Esophagus squamous epithelium (tissue), 5 donors: Measurements from ENCODE around the gene ADAMTS12. TPM values are rescaled to one million over a fixed set of nuclear protein-coding genes. Genes with fewer than 3 reads are reported as not detected.

Source experiments
- DNase-seq: peaks from one replicate; lab custom pipeline; 2025; lab: John Stamatoyannopoulos, UW
- H3K27ac ChIP-seq, 4 donors: fragments of 200-600 bp; sonication (generic); one replicate each; pipeline ENCODE4 v1.5.1; 2016 to 2019; ENCODE audit warnings: mild to moderate bottlenecking in 1 of 4
- H3K27me3 ChIP-seq, 4 donors: fragments of 200-600 bp; sonication (generic); 1 replicate in 3 of 4; 2 replicates in 1 of 4; pipeline versions ENCODE4 v1.5.1 to v1.6.0; 2017 to 2021; ENCODE audit warnings: antibody characterized with exemption in 1 of 4
- H3K36me3 ChIP-seq, 3 donors: fragments of 200-600 bp; sonication (generic); one replicate each; pipeline ENCODE4 v1.5.1; 2016 to 2019
- H3K4me1 ChIP-seq, 3 donors: fragments of 200-600 bp; sonication (generic); one replicate each; pipeline ENCODE4 v1.5.1; 2017 to 2019
- H3K4me3 ChIP-seq, 4 donors: fragments of 200-600 bp; sonication (generic); 1 replicate in 3 of 4; 2 replicates in 1 of 4; pipeline ENCODE4 v1.5.1; 2016 to 2019; ENCODE audit warnings: mild to moderate bottlenecking in 2 of 4, moderate library complexity in 1 of 4
- H3K9me3 ChIP-seq, 3 donors: fragments of 200-600 bp; sonication (generic); one replicate each; pipeline ENCODE4 v1.5.1; 2016 to 2019
- POLR2A ChIP-seq, 4 donors: fragments of 450-650 bp; IDR thresholded peaks; one replicate each; pipeline ENCODE4 v1.6.1; 2017; ENCODE audit warnings: antibody characterized with exemption in 4 of 4, mild to moderate bottlenecking in 4 of 4, moderate library complexity in 3 of 4
- WGBS, 2 donors: methylation state at CpG; one replicate each; pipeline ENCODE4 v1.1.5; 2018; 5-methylcytosine and 5-hydroxymethylcytosine counted together
- intact Hi-C: fragments of 100-400 bp; cut with DNase I; formaldehyde crosslinking; loops from one replicate; pipeline ENCODE4 v1.15.0; 2022
- total RNA-seq, 4 donors: library from RNA; depleted of rRNA; stranded (reverse); fragments of >200 nt; gene quantifications; one replicate each; pipeline ENCODE4 v1.1.0, GENCODE V29; 2016
- TF ChIP-seq, protein P1 (sequence below), 6 experiments: fragments of 450-650 bp in 4 of 6; fragments of 200-600 bp in 2 of 6; sonication (generic) in 2 of 6; IDR thresholded peaks; one replicate each; pipeline ENCODE4 v1.5.1; 2016 to 2019; ENCODE audit warnings: antibody characterized with exemption in 6 of 6, mild to moderate bottlenecking in 4 of 6, moderate library complexity in 4 of 6
- donor health status: DM: yes; HTN: yes; CAD: no.

ADAMTS12 gene
- total RNA-seq, 4 donors from 2014 or later = 0.73 to 1.3 (median 0.76) TPM; not detected in 1

DNA sequence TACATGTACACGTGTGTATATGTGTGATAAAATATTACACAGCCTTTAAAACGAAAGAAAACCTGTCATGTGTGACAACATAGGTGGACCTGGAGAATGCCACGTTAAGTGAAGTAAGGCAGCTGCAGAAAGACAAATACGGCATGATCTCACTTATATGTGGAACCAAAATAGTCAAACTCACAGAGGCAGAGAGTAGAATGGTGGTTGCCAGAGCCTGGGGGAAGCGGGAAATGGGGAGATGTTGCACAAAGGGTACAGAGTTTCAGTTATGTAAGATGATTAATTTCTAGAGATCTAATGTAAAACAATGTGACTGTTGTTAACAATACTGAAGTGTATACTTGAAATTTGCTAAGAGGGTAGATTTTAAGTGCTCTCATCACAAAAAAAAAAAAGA is 34.8 kb downstream of the ADAMTS12 start:
- Histone ChIP-seq H3K4me3 (no peak overlapping the region), H3K36me3 (no peaks in the 10 kb centered on the region), H3K9me3 (no peaks in the 10 kb centered on the region), H3K27ac (no peak overlapping the region), H3K4me1 (peaks cover 0 to 15% (median 0%) of the 10 kb centered on the region in 3 donors), H3K27me3 (no peaks in the 10 kb centered on the region)
- DNase-seq = no peak
- intact Hi-C loops = no loop called here
- TF ChIP-seq, protein P1, sequence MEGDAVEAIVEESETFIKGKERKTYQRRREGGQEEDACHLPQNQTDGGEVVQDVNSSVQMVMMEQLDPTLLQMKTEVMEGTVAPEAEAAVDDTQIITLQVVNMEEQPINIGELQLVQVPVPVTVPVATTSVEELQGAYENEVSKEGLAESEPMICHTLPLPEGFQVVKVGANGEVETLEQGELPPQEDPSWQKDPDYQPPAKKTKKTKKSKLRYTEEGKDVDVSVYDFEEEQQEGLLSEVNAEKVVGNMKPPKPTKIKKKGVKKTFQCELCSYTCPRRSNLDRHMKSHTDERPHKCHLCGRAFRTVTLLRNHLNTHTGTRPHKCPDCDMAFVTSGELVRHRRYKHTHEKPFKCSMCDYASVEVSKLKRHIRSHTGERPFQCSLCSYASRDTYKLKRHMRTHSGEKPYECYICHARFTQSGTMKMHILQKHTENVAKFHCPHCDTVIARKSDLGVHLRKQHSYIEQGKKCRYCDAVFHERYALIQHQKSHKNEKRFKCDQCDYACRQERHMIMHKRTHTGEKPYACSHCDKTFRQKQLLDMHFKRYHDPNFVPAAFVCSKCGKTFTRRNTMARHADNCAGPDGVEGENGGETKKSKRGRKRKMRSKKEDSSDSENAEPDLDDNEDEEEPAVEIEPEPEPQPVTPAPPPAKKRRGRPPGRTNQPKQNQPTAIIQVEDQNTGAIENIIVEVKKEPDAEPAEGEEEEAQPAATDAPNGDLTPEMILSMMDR (IDR thresholded peaks at IDR 0.05) = no peak
- TF ChIP-seq POLR2A (IDR thresholded peaks at IDR 0.05) = no peak
- 67 to 75% methylated on average over 5 of the region's 5 CpGs for WGBS, 2 donors

DNA sequence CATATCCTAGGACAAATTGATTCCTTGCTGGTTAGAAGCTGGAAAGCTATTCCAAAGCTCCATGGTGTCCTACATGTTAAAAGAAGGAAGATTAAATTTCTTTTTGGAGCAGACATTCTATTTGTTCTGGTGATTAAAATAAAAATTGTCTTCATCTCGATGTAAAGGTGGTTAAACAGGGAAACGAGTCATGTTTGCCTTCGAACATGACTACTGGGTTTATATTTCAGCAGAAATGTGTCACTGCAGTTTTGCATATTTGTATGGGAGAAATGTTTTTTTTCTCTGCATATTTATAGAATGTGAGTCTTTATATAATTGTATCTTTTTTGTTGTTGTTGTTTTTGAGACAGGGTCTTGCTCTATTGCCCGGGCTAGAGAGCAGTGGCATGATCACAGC is 36.4 kb downstream of the ADAMTS12 start:
- TF ChIP-seq, protein P1 (IDR thresholded peaks at IDR 0.05) = no peak
- no peak for TF ChIP-seq POLR2A (IDR thresholded peaks at IDR 0.05)
- H3K27ac ChIP-seq = no peak overlapping the region
- 62 to 70% methylated on average over 4 of the region's 4 CpGs for WGBS, 2 donors
- intact Hi-C loops = no loop called here
- H3K4me3 ChIP-seq = no peak overlapping the region
- H3K27me3 ChIP-seq = no peaks in the 10 kb centered on the region
- DNase-seq = no peak
- H3K9me3 ChIP-seq = no peaks in the 10 kb centered on the region
- peaks cover 0 to 15% (median 0%) of the 10 kb centered on the region in 3 donors for H3K4me1 ChIP-seq
- H3K36me3 ChIP-seq = no peaks in the 10 kb centered on the region

DNA sequence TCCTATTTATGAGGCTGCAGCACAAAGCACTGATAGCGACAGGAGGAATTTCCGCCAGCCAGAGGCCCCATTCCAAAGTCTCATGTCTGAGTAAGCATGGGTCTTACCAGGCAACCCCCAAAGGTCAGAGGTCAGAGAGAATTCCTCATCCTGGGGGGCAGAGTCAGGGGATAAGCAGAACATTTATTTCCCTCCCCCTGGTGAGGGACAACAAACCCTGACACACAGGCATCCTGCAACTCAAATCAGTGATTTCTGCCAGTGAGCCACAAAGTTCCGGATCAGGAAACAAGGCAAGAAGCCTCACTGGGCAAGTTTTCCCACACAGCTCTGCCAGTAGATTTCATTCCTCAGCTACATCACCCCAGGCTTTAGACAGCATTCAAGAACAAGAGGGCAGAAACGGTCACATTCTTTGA is 37.0 kb downstream of the ADAMTS12 start:
- peaks cover 0 to 15% (median 0%) of the 10 kb centered on the region in 3 donors for H3K4me1 ChIP-seq
- no peaks in the 10 kb centered on the region for H3K27me3 ChIP-seq
- no peaks in the 10 kb centered on the region for H3K9me3 ChIP-seq
- H3K4me3 ChIP-seq = no peak overlapping the region
- peak overlapping the region in 1 of 4 donors; percentile 19 for H3K27ac ChIP-seq
- 50 to 56% methylated on average over 4 of the region's 4 CpGs for WGBS, 2 donors
- H3K36me3 ChIP-seq = no peaks in the 10 kb centered on the region
- no peak for DNase-seq
- TF ChIP-seq POLR2A (IDR thresholded peaks at IDR 0.05) = no peak
- TF ChIP-seq, protein P1 (IDR thresholded peaks at IDR 0.05) = no peak
- intact Hi-C loops = no loop called here

DNA sequence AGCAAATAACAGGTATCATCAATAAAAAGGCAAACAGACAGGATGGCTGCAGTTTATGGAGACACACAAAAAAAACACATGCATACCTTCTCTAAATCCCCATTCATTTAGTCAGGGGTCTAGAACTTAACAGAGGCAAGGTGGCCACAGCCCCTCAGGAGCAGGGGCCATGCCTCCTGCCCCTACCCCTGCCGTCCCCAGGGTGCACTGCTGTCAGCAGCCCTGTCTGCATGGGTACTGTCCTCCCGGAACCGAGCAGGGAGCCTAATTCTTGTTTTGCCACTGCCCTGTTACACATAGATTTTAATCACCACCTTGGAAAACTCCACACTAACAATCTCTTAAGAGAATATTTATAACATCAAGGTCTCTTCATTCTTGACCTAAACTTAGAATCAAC is 39.0 kb downstream of the ADAMTS12 start:
- Histone ChIP-seq H3K4me1 (peaks cover 0 to 15% (median 0%) of the 10 kb centered on the region in 3 donors), H3K27me3 (no peaks in the 10 kb centered on the region), H3K4me3 (no peak overlapping the region), H3K36me3 (no peaks in the 10 kb centered on the region), H3K27ac (no peak overlapping the region), H3K9me3 (no peaks in the 10 kb centered on the region)
- no peak for DNase-seq
- WGBS, 2 donors = 53 to 63% methylated on average over 3 of the region's 3 CpGs
- TF ChIP-seq, protein P1 (IDR thresholded peaks at IDR 0.05) = no peak
- TF ChIP-seq POLR2A (IDR thresholded peaks at IDR 0.05) = no peak
- intact Hi-C loops = no loop called here

DNA sequence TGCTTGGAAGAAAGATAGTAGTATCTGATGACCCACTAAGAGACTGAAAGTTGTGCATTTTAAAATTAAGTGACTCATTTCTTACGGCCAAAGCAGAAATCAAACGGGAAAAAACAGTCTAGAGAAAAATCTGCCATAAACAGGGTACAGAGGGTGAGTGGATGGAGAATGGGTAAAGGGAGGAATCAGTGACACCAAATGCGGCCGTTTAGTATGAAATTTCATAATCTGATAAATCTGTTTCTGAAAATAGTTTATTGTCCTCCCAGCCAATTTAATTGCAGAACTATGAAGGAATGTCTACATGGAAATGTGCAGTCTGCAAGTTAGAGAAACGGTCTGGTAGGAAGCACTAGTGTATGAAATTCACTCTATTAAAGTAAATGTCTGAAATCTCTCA is 39.5 kb downstream of the ADAMTS12 start:
- DNase-seq = no peak
- Histone ChIP-seq H3K27me3 (no peaks in the 10 kb centered on the region), H3K27ac (no peak overlapping the region), H3K36me3 (no peaks in the 10 kb centered on the region), H3K4me1 (peaks cover 0 to 15% (median 0%) of the 10 kb centered on the region in 3 donors), H3K9me3 (no peaks in the 10 kb centered on the region), H3K4me3 (no peak overlapping the region)
- no peak for TF ChIP-seq POLR2A (IDR thresholded peaks at IDR 0.05)
- TF ChIP-seq, protein P1 (IDR thresholded peaks at IDR 0.05) = no peak
- intact Hi-C loops = no loop called here
- 44 to 52% methylated on average over 5 of the region's 5 CpGs for WGBS, 2 donors
